Stimulated activated CD8-positive, alpha-beta memory T cell treated with anti-CD3 and anti-CD28 coated beads, Interleukin-15, amount 100 ng/mL, for 48 hours (primary cell): ENCODE results near the gene CSF3R.

Experiments used
- DNase-seq, 2 donors: peaks; one replicate each; pipeline ENCODE4 v3.0.0-alpha.2; 2020; ENCODE audit warnings: low read depth in 2 of 2

CSF3R gene

GRCh38 chr1:36482724-36483388, at the start of gene CSF3R:
CSF3R (minus strand) TSS chr1:36482913; CDS start chr1:36479496, 3,417 bp downstream.
- no peak for DNase-seq

GRCh38 chr1:36531833-36532232, 49.1 kb upstream of the CSF3R start:
- no peak for DNase-seq

- DNase-seq = no peak
Observed at GRCh38 chr1:36530791-36531190, 48.1 kb upstream of the CSF3R start.

GRCh38 chr1:36530261-36530660, 47.5 kb upstream of the CSF3R start:
- DNase-seq = no peak

- no peak for DNase-seq
Observed at GRCh38 chr1:36529769-36530260, 47.1 kb upstream of the CSF3R start.

GRCh38 chr1:36528361-36529349, 45.9 kb upstream of the CSF3R start:
- no peak for DNase-seq

- DNase-seq = no peak
Observed at GRCh38 chr1:36525166-36525565, 42.5 kb upstream of the CSF3R start.

- DNase-seq = no peak
Observed at GRCh38 chr1:36524359-36525062, 41.8 kb upstream of the CSF3R start.

GRCh38 chr1:36523850-36524249, 41.1 kb upstream of the CSF3R start:
- DNase-seq = no peak

GRCh38 chr1:36523230-36523495, 40.5 kb upstream of the CSF3R start:
- no peak for DNase-seq

- no peak for DNase-seq
Observed at GRCh38 chr1:36522461-36523229, 39.9 kb upstream of the CSF3R start.

GRCh38 chr1:36522021-36522420, 39.3 kb upstream of the CSF3R start:
- DNase-seq = no peak

- no peak for DNase-seq
Observed at GRCh38 chr1:36520771-36521420, 38.2 kb upstream of the CSF3R start.

- no peak for DNase-seq
Observed at GRCh38 chr1:36520056-36520455, 37.3 kb upstream of the CSF3R start.

GRCh38 chr1:36517011-36517771, 34.5 kb upstream of the CSF3R start:
- DNase-seq = no peak

- no peak for DNase-seq
Observed at GRCh38 chr1:36516372-36517010, 33.8 kb upstream of the CSF3R start.

GRCh38 chr1:36515315-36516138, 32.8 kb upstream of the CSF3R start:
- no peak for DNase-seq

GRCh38 chr1:36514501-36514900, 31.8 kb upstream of the CSF3R start:
- DNase-seq = no peak
